MM.1S (cell line): ENCODE results near the gene DUXA.
"Not testable (repeated sequence)": the region's sequence is repeated elsewhere in the genome, so short reads cannot be mapped to it uniquely, and the experiment has no call there.

Experiments
- EZH2 ChIP-seq: fragments of 300-600 bp; sonication (generic); optimal IDR thresholded peaks from 2 replicates; pipeline ENCODE3; 2017; ENCODE audit warnings: low read depth, mild to moderate bottlenecking, antibody characterized with exemption, low read length, mixed read lengths
- EZH2phosphoT487 ChIP-seq: fragments of 300-600 bp; sonication (generic); IDR thresholded peaks from 2 replicates; pipeline ENCODE4 v1.6.1; 2018; ENCODE audit warnings: antibody characterized with exemption, low read length
- TF ChIP-seq, protein P1 (sequence below): fragments of 300-600 bp; sonication (generic); IDR thresholded peaks from 2 replicates; pipeline ENCODE4 v1.5.1; 2016; ENCODE audit warnings: antibody characterized with exemption, low read length, mixed read lengths

DNA sequence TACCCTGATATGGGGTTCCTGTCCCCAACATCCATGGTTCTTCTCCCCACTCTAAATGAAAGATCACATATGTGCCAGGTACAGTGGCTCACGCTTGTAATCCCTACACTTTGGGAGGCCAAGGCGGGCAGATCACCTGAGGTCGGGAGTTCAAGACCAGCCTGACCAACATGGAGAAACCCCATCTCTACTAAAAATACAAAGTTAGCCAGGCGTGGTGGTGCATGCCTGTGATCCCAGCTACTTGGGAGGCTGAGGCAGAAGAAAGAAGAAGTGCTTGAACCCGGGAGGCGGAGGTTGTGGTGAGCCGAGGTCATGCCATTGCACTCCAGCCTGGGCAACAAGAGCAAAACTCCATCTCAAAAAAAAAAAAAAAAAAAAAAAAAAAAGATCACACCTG is 53.8 kb downstream of the DUXA start:
- TF ChIP-seq, protein P1, sequence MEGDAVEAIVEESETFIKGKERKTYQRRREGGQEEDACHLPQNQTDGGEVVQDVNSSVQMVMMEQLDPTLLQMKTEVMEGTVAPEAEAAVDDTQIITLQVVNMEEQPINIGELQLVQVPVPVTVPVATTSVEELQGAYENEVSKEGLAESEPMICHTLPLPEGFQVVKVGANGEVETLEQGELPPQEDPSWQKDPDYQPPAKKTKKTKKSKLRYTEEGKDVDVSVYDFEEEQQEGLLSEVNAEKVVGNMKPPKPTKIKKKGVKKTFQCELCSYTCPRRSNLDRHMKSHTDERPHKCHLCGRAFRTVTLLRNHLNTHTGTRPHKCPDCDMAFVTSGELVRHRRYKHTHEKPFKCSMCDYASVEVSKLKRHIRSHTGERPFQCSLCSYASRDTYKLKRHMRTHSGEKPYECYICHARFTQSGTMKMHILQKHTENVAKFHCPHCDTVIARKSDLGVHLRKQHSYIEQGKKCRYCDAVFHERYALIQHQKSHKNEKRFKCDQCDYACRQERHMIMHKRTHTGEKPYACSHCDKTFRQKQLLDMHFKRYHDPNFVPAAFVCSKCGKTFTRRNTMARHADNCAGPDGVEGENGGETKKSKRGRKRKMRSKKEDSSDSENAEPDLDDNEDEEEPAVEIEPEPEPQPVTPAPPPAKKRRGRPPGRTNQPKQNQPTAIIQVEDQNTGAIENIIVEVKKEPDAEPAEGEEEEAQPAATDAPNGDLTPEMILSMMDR = not testable (repeated sequence)
- TF ChIP-seq EZH2phosphoT487, EZH2: not testable (repeated sequence)
